ENCODE measurements around the gene CEMIP2. TPM values are rescaled to one million over a fixed set of nuclear protein-coding genes. Genes with fewer than 3 reads are reported as not detected.

CEMIP2 gene
- total RNA-seq, 3 donors from 2014 or later, result 63.6 to 124 (median 99.3) TPM

DNA sequence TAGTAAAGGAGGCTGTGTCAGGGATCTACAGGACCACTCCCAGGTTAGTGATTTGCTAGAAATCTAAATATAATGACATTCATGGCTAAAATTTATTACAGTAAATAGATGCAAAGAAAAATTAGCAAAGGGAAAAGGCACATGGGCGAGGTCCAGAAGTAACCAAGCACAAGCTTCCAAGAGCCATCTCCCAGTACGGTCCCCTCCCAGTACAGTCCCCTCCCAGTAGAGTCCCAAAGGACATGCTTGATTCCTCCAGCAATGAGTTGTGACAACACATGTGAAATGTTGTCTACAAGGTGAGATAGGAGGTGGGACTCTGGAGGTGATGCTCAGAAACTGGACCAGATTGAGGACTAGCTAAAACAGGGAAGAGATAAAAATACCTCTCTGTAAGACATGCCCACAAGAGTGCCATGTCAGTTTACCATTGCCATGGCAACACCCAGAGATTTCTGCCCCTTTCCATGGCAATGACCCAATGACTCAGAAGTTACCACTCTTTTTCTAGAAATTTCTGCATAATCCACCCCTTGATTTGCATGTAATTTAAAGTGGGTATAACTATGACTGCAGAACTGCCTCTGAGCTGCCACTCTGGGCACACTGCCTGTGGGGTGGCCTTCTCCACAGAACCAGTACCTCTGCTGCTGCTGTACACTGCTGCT is 27.9 kb upstream of the CEMIP2 start:
- Histone ChIP-seq H3K4me3 (no peak overlapping the region), H3K36me3 (ENCODE audit: low read depth) (no peaks in the 10 kb centered on the region), H3K4me1 (ENCODE audit: low read depth) (no peaks in the 10 kb centered on the region), H3K9me3 (no peaks in the 10 kb centered on the region)
- no peak for TF ChIP-seq CTCF (IDR thresholded peaks at IDR 0.05)
- intact Hi-C loops (cut with DNase I, micrococcal nuclease), result no loop called here
- DNase-seq, result no peak
- no peak for ATAC-seq

- Histone ChIP-seq H3K9me3 (no peaks in the 10 kb centered on the region), H3K4me3 (no peak overlapping the region), H3K4me1 (ENCODE audit: low read depth) (no peaks in the 10 kb centered on the region), H3K36me3 (ENCODE audit: low read depth) (no peaks in the 10 kb centered on the region)
- ATAC-seq (peak; percentile 80), DNase-seq (no peak)
- TF ChIP-seq CTCF (IDR thresholded peaks at IDR 0.05), result no peak
- intact Hi-C loops (cut with DNase I, micrococcal nuclease), result no loop called here
These were observed 26.9 kb upstream of the CEMIP2 start for GRCh38 chr9:71795097-71795813.

DNA sequence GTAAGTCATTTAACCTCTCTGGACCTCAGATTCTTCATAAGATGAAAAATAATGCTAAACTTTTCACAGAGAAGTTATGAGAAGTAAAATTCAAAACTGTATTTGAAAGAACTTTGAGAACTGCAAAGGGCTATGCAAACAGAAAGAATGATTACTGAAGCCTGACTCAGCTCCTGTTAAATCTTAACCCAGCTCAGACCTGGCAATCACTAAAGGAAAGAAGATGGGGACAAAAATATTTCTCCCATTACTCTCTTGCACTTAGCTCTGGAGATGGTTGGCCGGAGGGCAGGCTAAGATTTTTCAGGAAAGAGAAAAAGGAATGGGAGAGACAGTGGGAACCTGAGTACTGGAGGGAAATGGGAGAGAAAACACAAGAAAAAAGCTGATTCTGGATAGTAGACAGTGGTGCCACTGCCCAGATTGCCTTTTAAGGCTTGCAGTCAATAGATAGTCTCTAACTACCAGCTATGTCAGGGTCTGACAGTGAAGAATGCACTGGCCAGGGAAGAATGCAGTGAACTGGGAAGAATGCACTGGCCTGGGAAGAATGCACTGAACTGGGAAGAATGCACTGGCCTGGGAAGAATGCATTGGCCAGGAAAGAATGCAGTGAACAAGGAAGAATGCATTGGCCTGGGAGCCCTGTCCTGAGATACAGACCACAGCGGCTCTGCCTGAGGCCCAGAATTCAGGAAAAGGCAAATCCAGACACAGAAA is 25.2 kb upstream of the CEMIP2 start:
- Histone ChIP-seq H3K9me3 (no peaks in the 10 kb centered on the region), H3K4me3 (no peak overlapping the region), H3K36me3 (ENCODE audit: low read depth) (no peaks in the 10 kb centered on the region), H3K4me1 (ENCODE audit: low read depth) (no peaks in the 10 kb centered on the region)
- no peak for TF ChIP-seq CTCF (IDR thresholded peaks at IDR 0.05)
- no peak for DNase-seq
- peak; percentile 55 for ATAC-seq
- intact Hi-C loops (cut with DNase I, micrococcal nuclease), result no loop called here

GRCh38 chr9:71791875-71792274 is 23.6 kb upstream of the CEMIP2 start:
- DNase-seq (no peak), ATAC-seq (no peak)
- intact Hi-C loops (cut with DNase I, micrococcal nuclease), result no loop called here
- Histone ChIP-seq H3K4me1 (ENCODE audit: low read depth) (no peaks in the 10 kb centered on the region), H3K4me3 (no peak overlapping the region), H3K9me3 (no peaks in the 10 kb centered on the region), H3K36me3 (ENCODE audit: low read depth) (no peaks in the 10 kb centered on the region)
- TF ChIP-seq CTCF (IDR thresholded peaks at IDR 0.05), result no peak

GRCh38 chr9:71790296-71790695 is 22.0 kb upstream of the CEMIP2 start:
- intact Hi-C loops (cut with DNase I, micrococcal nuclease), result no loop called here
- ATAC-seq (no peak), DNase-seq (no peak)

More at GRCh38 chr9:71790296-71790695, 22.0 kb upstream of the CEMIP2 start:
- no peaks in the 10 kb centered on the region for H3K9me3 ChIP-seq
- no peaks in the 10 kb centered on the region for H3K36me3 ChIP-seq (ENCODE audit: low read depth)
- no peak overlapping the region for H3K4me3 ChIP-seq
- no peak for TF ChIP-seq CTCF (IDR thresholded peaks at IDR 0.05)
- no peaks in the 10 kb centered on the region for H3K4me1 ChIP-seq (ENCODE audit: low read depth)
